A673 (cell line): ENCODE data around the gene SPDYE4. TPM values are rescaled to one million over a fixed set of nuclear protein-coding genes. Genes with fewer than 3 reads are reported as not detected.

Experiments used
- BruUV-seq: library from RNA; stranded (reverse); fragments of 400-500 nt; replicated peaks from 2 replicates; lab custom pipeline; 2021; lab: Mats Ljungman, UMichigan
- CTCF ChIA-PET: fragments of 300-600 bp; sonication (Branson Sonifier 250); formaldehyde crosslinking; loops from one replicate; lab custom pipeline; 2022; ENCODE audit warnings: antibody characterized with exemption; lab: Charles Lee
- POLR2A ChIA-PET: fragments of 300-600 bp; sonication (Branson Sonifier 250); formaldehyde crosslinking; loops from one replicate; lab custom pipeline; 2022; ENCODE audit warnings: antibody characterized with exemption; ENCODE audit not compliant: low non-redundant PET; lab: Charles Lee
- DNase-seq: peaks from one replicate; pipeline ENCODE4 v3.0.0-alpha.2; 2015; ENCODE audit warnings: low spot score
- H3K27ac ChIP-seq: fragments of 200-600 bp; sonication (generic); 2 replicates; pipeline ENCODE4 v1.5.1; 2016; ENCODE audit warnings: mixed run types, low read depth, mild to moderate bottlenecking, mixed read lengths, antibody characterized with exemption, low read length; ENCODE audit not compliant: poor library complexity, severe bottlenecking
- H3K27me3 ChIP-seq: fragments of 200-600 bp; sonication (generic); replicated peaks from 2 replicates; pipeline ENCODE4 v1.6.1; 2017; ENCODE audit warnings: mixed run types, low read depth, mild to moderate bottlenecking, mixed read lengths, antibody characterized with exemption, low read length; ENCODE audit not compliant: insufficient read depth, poor library complexity
- H3K36me3 ChIP-seq: fragments of 200-600 bp; sonication (generic); 2 replicates; pipeline ENCODE4 v1.6.1; 2016; ENCODE audit warnings: mixed run types, mild to moderate bottlenecking, mixed read lengths, antibody characterized with exemption, low read length; ENCODE audit not compliant: insufficient read depth, poor library complexity, severe bottlenecking
- H3K4me1 ChIP-seq: fragments of 200-600 bp; sonication (generic); 2 replicates; pipeline ENCODE4 v1.6.1; 2017; ENCODE audit warnings: mixed run types, mild to moderate bottlenecking, mixed read lengths, antibody characterized with exemption, low read length; ENCODE audit not compliant: insufficient read depth, poor library complexity, severe bottlenecking
- H3K4me3 ChIP-seq: fragments of 200-600 bp; sonication (generic); 2 replicates; pipeline ENCODE4 v1.5.1; 2016; ENCODE audit warnings: low read depth, mixed run types, mild to moderate bottlenecking, mixed read lengths, low read length; ENCODE audit not compliant: poor library complexity, severe bottlenecking
- H3K9me3 ChIP-seq: fragments of 200-600 bp; sonication (generic); 2 replicates; pipeline ENCODE4 v1.6.1; 2016; ENCODE audit warnings: mixed run types, low read depth, mild to moderate bottlenecking, mixed read lengths, antibody characterized with exemption, low read length; ENCODE audit not compliant: poor library complexity, severe bottlenecking
- EZH2 ChIP-seq: fragments of 200-600 bp; sonication (generic); IDR thresholded peaks from 2 replicates; pipeline ENCODE4 v1.6.1; 2017; ENCODE audit warnings: borderline replicate concordance, low read depth, mild to moderate bottlenecking, mixed read lengths, antibody characterized with exemption, low read length; ENCODE audit not compliant: poor library complexity, severe bottlenecking
- intact Hi-C: fragments of 100-400 bp; cut with micrococcal nuclease; formaldehyde crosslinking; loops from one replicate; pipeline ENCODE4 v1.10.0; 2022; ENCODE audit not compliant: unreplicated experiment
- total RNA-seq: library from RNA; stranded (reverse); gene quantifications from 2 replicates; pipeline ENCODE4 v1.2.3, GENCODE V29; 2021
- TF ChIP-seq, protein P1 (sequence below): fragments of 300-800, 200-600 bp; sonication (generic); conservative IDR thresholded peaks from 2 replicates; pipeline ENCODE4 v1.5.1; 2017; ENCODE audit warnings: low read depth, mild to moderate bottlenecking, antibody characterized with exemption, low read length, moderate library complexity, mixed read lengths

Gene SPDYE4
- total RNA-seq, 1 experiment from 2014 or later, result not detected

DNA sequence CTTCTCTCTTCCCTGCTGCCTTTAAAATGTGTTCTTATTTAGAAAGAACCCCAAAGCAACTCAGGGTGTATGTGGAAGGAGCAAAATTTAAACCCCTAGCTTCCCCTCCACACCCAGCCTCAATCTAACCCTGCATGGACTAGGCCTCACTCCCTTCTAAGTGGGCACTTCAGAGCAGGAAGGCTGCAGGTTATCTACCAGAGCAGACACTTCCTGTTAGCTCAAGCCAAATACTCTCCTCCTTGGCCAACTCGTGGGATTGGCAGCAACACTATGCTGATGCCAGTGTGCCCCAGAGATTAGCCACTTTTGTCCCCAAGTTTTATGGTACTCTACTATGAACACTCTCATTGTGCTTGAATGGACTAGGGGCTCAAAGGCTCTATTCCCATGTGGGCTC is 49.3 kb downstream of the SPDYE4 start:
- H3K4me1 ChIP-seq, result no peaks in the 10 kb centered on the region
- H3K36me3 ChIP-seq, result no peaks in the 10 kb centered on the region
- H3K27me3 ChIP-seq, result no peaks in the 10 kb centered on the region
- DNase-seq, result no peak
- POLR2A ChIA-PET, result no interaction called here
- intact Hi-C loops, result no loop called here
- no peak overlapping the region for H3K4me3 ChIP-seq
- BruUV-seq, result no TSS peak
- no peak overlapping the region for H3K27ac ChIP-seq
- TF ChIP-seq, protein P1, sequence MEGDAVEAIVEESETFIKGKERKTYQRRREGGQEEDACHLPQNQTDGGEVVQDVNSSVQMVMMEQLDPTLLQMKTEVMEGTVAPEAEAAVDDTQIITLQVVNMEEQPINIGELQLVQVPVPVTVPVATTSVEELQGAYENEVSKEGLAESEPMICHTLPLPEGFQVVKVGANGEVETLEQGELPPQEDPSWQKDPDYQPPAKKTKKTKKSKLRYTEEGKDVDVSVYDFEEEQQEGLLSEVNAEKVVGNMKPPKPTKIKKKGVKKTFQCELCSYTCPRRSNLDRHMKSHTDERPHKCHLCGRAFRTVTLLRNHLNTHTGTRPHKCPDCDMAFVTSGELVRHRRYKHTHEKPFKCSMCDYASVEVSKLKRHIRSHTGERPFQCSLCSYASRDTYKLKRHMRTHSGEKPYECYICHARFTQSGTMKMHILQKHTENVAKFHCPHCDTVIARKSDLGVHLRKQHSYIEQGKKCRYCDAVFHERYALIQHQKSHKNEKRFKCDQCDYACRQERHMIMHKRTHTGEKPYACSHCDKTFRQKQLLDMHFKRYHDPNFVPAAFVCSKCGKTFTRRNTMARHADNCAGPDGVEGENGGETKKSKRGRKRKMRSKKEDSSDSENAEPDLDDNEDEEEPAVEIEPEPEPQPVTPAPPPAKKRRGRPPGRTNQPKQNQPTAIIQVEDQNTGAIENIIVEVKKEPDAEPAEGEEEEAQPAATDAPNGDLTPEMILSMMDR, result no peak
- TF ChIP-seq EZH2, result no peak
- CTCF ChIA-PET, result no interaction called here
- H3K9me3 ChIP-seq, result no peaks in the 10 kb centered on the region

- ChIA-PET POLR2A (interaction anchor here (0.6 kb wide), 1 partner anchor 102 kb away, joined by 3 read pairs; no protein-coding TSS in a partner anchor), CTCF (no interaction called here)
- no peaks in the 10 kb centered on the region for H3K36me3 ChIP-seq
- no peak overlapping the region for H3K4me3 ChIP-seq
- no peak for TF ChIP-seq EZH2
- TF ChIP-seq, protein P1, result no peak
- intact Hi-C loops, result no loop called here
- no peak for DNase-seq
- H3K27me3 ChIP-seq, result no peaks in the 10 kb centered on the region
- no peak overlapping the region for H3K27ac ChIP-seq
- H3K9me3 ChIP-seq, result no peaks in the 10 kb centered on the region
- H3K4me1 ChIP-seq, result no peaks in the 10 kb centered on the region
- no TSS peak for BruUV-seq
These were observed 50.3 kb downstream of the SPDYE4 start for GRCh38 chr17:8708025-8708461.

DNA sequence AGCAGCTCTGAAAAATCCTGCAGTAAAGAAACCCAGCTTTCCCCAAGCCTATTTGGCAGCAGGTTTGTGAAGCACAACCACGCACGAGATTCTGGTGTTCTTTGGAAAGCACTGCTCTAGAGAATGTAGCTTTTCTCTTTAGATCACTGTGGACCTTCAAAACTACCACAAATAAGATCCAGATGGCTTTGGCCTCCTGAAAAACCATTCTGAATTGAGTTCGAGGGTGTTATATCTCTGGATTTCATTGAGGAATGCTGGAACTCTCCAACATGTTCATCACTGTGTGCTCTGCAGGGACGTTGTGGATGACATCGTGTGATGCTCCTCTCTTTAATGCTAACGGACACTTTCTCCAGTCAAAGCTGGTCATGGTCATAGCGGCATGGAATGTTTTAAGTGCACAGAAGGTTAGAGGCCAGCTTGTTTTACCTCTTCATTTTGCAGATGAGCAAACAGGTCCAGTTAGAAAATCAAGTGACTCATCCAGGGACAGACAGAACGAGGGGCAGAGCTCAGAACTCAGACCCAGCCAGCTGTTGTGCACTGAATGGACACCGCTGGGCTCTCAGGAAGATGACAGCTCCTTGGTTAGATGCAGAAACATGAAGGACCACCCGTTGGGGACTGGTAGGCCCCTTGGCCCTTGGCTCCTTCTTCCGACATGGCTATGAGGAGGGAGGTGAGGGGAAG is 50.9 kb downstream of the SPDYE4 start:
- Histone ChIP-seq H3K27ac (no peak overlapping the region), H3K4me3 (no peak overlapping the region), H3K27me3 (no peaks in the 10 kb centered on the region), H3K9me3 (no peaks in the 10 kb centered on the region), H3K36me3 (no peaks in the 10 kb centered on the region), H3K4me1 (no peaks in the 10 kb centered on the region)
- POLR2A ChIA-PET, result no interaction called here
- no peak for TF ChIP-seq EZH2
- TF ChIP-seq, protein P1, result no peak
- no TSS peak for BruUV-seq
- intact Hi-C loops, result no loop called here
- no peak for DNase-seq
- CTCF ChIA-PET, result no interaction called here
